Fibroblast of skin of left biceps (primary cell): ENCODE results near the gene RIN3.

ENCODE experiments used
- DNase-seq, 2 experiments: peaks; one replicate each; pipeline ENCODE4 v3.0.0-alpha.2; 2013; ENCODE audit warnings: low read depth in 2 of 2

RIN3 gene

GRCh38 chr14:92511453-92512238, 1.9 kb upstream of the RIN3 start:
- peak; percentile 98 to 99 for DNase-seq

DNA sequence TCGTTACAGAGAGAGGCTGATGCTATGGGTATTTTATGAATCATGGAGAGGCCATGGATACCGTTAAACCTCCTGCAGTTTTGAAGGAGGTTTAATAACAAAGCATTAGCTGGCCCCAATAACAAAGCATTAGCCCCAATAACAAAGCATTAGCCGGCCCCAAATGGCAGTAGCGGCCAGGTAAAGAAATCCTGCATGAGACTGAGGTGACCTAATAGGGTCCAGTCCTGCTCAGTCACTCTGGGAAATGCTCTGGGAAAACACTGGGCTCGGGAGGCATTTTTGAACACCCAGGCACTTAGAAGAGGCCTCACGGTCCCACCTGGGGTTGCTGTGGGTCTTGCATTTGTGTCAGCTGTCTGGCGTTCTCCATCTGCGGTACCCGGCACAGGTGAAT, 776 bp upstream of the RIN3 start:
- no peak for DNase-seq

DNA sequence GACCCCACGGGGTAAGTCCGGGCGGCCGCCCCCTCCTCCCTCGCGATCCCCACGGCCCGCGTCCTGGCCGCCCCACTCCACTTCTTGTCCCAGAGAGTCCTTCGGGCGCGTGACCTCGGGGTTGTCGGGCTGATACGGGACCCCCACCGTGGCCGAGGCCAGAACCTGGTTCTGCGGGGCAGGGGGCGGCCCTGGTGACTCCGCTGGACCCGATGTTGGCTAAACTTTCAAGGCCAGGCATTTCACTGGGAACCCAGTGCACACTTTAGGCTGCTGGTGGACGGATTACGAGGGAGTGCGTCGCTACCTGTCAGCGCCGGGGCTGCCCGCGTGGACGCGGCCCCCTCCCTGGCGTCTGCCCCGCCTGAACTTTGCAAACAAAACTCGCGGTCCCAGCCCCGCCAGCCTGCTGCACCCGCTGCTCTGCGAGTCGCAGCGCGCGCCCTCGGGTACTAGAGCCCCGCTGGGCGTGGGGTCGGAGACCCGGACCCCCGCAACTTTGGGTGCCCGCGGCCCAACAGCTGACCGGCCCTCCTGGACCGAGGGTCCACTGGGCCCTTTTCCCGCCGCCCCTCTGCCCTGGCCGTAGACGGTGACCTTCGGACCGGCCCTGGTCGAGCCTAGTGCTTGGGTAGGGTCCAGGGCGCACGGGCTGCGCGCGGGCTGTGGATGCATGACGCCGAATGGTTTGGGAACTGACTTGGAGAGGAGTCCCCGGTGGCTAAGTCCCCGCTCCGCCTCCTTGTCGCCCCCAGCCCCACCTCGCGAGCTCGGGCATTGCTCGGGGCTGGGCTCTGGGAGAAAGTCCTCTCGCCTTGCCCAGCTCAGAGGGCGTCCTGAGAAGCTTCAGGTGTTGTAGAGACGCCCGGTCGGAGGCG, 624 bp downstream of the RIN3 start:
- DNase-seq = no peak

DNA sequence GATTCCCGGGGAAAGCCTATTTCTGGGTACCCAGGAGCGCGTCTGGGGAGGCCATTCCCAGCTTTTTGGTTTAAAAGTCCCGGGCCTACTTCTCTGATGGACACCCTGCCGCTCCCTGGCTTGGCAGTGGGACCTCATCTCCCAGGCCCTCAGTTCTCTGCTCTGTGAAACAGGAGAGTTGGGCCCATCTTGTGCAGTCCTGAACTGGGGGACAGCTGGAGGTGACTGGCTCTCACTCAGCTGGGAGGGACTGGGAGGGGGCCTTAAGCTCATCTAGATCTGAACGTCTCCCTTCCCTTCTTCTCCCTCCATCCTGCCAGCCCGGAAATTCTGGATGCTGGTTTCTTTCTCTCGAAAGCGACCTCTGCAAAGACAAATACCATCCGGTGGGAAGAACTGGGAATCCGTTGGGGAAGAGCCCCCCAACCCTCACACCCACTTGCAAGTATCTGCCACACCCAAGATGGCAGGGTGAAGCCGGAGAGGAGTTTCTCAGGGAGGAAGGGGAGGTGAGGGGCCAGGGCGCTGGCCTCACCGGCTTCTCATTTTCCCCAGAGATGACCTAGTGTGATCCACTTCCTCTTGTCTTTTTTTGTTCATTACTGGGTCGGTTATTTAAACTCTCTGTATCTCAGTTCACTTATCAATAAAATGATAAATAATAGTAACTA, 1.4 kb downstream of the RIN3 start:
- no peak for DNase-seq

GRCh38 chr14:92515546-92516343, 2.2 kb downstream of the RIN3 start:
- no peak for DNase-seq

- DNase-seq = no peak
Observed at GRCh38 chr14:92516344-92516965, 2.9 kb downstream of the RIN3 start.

GRCh38 chr14:92516966-92517506, 3.5 kb downstream of the RIN3 start:
- no peak for DNase-seq

- no peak for DNase-seq
Observed at GRCh38 chr14:92517761-92518160, 4.2 kb downstream of the RIN3 start.

GRCh38 chr14:92519246-92520101, 5.9 kb downstream of the RIN3 start:
- DNase-seq = no peak

- no peak for DNase-seq
Observed at GRCh38 chr14:92520102-92521057, 6.8 kb downstream of the RIN3 start.

- no peak for DNase-seq
Observed at GRCh38 chr14:92521058-92521415, 7.5 kb downstream of the RIN3 start.

DNA sequence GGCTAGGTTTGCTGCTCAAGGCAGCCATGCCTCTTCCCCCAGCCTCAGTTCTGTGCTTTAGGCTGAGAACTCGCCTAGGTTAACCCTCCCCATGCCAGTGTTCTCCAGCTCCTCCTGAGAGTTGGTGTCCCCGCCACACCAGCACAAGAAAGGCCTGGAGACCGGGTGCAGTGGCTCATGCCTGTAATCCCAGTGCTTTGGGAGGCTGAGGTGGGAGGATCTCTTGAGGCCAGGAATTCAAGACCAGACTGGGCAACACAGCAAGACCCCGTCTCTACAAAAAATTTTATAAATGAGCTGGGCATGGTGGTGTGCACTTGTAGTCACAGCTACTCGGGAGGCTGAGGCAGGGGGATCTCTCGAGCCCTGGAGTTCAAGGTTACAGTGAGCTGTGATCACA, 10.2 kb downstream of the RIN3 start:
- DNase-seq = no peak

GRCh38 chr14:92524602-92525185, 11.1 kb downstream of the RIN3 start:
- DNase-seq = no peak

DNA sequence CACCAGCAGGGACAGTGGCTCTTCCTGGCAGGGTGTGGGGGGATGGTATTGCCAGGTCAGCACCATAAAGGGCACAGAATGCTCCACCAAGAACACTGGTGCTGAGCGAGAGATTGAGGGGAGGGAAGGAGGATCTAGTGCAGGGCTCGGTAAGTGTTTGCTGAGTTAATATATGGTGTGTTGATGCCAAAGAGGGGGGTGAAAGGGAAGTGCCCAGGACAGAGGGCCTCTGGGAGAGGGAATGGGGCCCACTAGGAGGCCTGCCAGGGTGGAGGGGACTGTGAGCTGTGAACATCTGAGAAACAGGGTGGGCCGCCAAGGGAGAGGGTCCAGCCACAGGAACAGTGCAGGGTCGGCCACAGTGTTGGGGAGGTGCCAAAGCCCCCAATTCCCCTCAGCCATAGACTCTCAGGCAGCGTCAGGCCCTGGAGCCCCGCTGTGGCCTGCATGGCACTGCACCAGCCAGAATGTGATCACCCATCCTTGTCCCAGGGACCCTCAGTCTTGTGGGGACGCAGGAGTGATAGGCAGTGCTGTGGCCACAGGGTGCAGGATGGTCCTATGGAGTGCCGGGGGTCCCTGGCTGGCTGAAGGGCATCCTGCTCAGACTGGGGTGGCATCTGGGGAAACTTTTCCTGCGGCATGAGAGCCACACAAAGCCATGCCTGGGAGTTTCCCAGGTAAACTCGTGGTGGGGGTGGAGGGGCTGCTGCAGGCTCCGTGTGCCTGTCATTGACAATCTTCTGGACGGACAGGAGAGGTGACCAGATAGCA, 11.9 kb downstream of the RIN3 start:
- no peak for DNase-seq

DNA sequence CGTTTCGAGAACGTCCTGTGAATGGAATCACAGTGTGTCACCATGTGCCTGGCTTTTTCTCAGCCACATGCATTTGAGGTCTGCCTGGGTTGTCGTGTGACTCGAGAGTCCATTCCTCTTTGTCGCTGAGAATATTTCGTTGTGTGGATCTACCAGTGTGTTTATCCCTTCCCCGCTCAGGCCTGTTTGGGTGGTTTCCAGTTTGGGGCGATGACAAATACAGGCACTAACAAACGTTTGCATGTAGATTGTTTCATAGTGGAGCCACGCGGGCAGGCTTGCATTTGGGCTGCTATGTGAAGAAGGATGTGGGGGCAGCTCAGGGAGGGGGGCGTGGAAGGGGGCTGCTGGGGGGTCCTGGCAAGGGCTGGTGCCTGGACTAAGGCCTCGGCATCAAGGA, 14.1 kb downstream of the RIN3 start:
- DNase-seq = no peak

DNA sequence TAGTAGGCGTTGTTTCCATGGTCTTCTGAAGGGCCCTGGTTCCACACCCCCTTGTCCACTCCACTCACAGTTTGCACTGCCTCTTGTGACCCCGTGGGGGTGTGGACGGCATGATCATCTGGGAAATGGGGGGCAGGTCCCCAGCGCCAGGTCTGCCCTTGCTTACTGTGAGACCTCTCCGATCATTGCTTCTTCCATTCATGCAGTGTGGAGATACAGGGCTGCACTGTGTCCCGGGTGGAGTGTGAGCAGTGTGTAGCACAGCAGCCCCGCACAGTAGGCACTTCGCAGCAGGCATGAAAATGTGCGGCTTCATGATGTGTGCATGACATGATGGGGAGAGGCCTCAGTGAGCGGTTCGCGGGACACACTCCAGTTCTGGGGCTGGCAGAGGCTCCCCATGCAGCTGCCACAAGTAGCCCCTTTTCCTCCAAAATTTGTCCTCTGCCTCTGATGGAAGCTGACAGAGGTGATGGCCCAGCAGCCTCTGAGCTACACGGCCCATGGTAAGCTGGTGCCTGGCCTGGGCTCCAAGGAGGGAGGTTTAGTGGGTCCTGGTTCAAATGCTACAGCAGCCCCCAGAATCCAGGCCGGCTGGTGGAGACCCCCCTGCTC, 15.0 kb downstream of the RIN3 start:
- DNase-seq = no peak

- no peak for DNase-seq
Observed at GRCh38 chr14:92529903-92530302, 16.3 kb downstream of the RIN3 start.
